HepG2 (cell line): ENCODE data around the gene DCST2. TPM values are rescaled to one million over a fixed set of nuclear protein-coding genes. Genes with fewer than 3 reads are reported as not detected.

Experiments
- CC2D1A ChIP-seq: sonication (generic); formaldehyde crosslinking; IDR thresholded peaks from 2 replicates; pipeline ENCODE4 v1.8.1; 2023; ENCODE audit warnings: mild to moderate bottlenecking, missing genetic modification reagents
- FOXK2 ChIP-seq: fragments of 450-650 bp; IDR thresholded peaks from 2 replicates; pipeline ENCODE4 v1.6.1; 2016
- KLF15 ChIP-seq: sonication (generic); formaldehyde crosslinking; IDR thresholded peaks from 2 replicates; pipeline ENCODE4 v1.8.1; 2023; ENCODE audit warnings: borderline replicate concordance, mild to moderate bottlenecking, inconsistent platforms, missing genetic modification reagents, mixed read lengths
- NKX3-1 ChIP-seq: sonication (generic); formaldehyde crosslinking; IDR thresholded peaks from 2 replicates; pipeline ENCODE4 v1.5.0; 2020; ENCODE audit warnings: missing genetic modification reagents
- RFXANK ChIP-seq: IDR thresholded peaks from 2 replicates; pipeline ENCODE4 v1.6.1; 2016
- SAP130 ChIP-seq: IDR thresholded peaks from 2 replicates; pipeline ENCODE4 v1.6.1; 2016; ENCODE audit warnings: low read depth
- TEAD2 ChIP-seq: sonication (generic); formaldehyde crosslinking; IDR thresholded peaks from 2 replicates; pipeline ENCODE4 v1.9.0; 2021; ENCODE audit warnings: missing genetic modification reagents
- ZBTB8A ChIP-seq: sonication (generic); formaldehyde crosslinking; IDR thresholded peaks from 2 replicates; pipeline ENCODE4 v1.4.0; 2020; ENCODE audit warnings: mild to moderate bottlenecking, low read depth, missing genetic modification reagents, borderline replicate concordance
- ZNF276 ChIP-seq: sonication (generic); formaldehyde crosslinking; IDR thresholded peaks from 2 replicates; pipeline ENCODE4 v1.4.0; 2020; ENCODE audit warnings: mild to moderate bottlenecking, low read depth, missing genetic modification reagents
- ZNF407 ChIP-seq: sonication (generic); formaldehyde crosslinking; IDR thresholded peaks from one replicate; pipeline ENCODE4 v1.5.1; 2020; ENCODE audit warnings: mild to moderate bottlenecking, missing genetic modification reagents; ENCODE audit errors: not compliant biosample characterization
- ZNF605 ChIP-seq: sonication (generic); formaldehyde crosslinking; IDR thresholded peaks from 2 replicates; pipeline ENCODE4 v1.8.0; 2022; ENCODE audit warnings: mild to moderate bottlenecking, missing genetic modification reagents
- ZNF780A ChIP-seq: sonication (generic); formaldehyde crosslinking; IDR thresholded peaks from 2 replicates; pipeline ENCODE4 v1.8.0; 2022; ENCODE audit warnings: mild to moderate bottlenecking, missing genetic modification reagents, moderate library complexity
- ZNF883 ChIP-seq: sonication (generic); formaldehyde crosslinking; IDR thresholded peaks from 2 replicates; pipeline ENCODE4 v1.5.1; 2020; ENCODE audit warnings: mild to moderate bottlenecking, missing genetic modification reagents; ENCODE audit errors: not compliant biosample characterization
- polyA plus RNA-seq, 8 experiments: library from polyadenylated mRNA; depleted of rRNA in 3 of 8; stranded (reverse) in 7 of 8; unstranded in 1 of 8; fragments of >200 nt; fragmentation: Illumina TruSeq in 4 of 8; extraction: Trizol in 4 of 8; gene quantifications; 2 replicates each; pipeline versions ENCODE4 v1.2.1 to v1.2.3, GENCODE V29; 2011 to 2016; ENCODE audit warnings: low read depth in 4 of 8, missing spikeins in 1 of 8, mixed read lengths in 1 of 8; ENCODE audit not compliant: insufficient read depth in 1 of 8
- total RNA-seq, 5 experiments: library from RNA; depleted of rRNA; stranded (reverse); fragments of >200 nt; fragmentation: Illumina TruSeq; extraction: Trizol; gene quantifications; 2 replicates each; pipeline ENCODE4 v1.2.3, GENCODE V29; 2016; ENCODE audit warnings: low read depth in 1 of 5
- TF ChIP-seq, protein P1 (sequence below): sonication (generic); formaldehyde crosslinking; IDR thresholded peaks from 2 replicates; pipeline ENCODE4 v1.8.0; 2022; ENCODE audit warnings: mild to moderate bottlenecking, missing genetic modification reagents; ENCODE audit not compliant: insufficient replicate concordance
- TF ChIP-seq, protein P2 (sequence below): sonication (generic); formaldehyde crosslinking; IDR thresholded peaks from 2 replicates; pipeline ENCODE4 v1.4.0; 2020; ENCODE audit warnings: missing genetic modification reagents, borderline replicate concordance

DCST2 gene
- total and polyA plus RNA-seq, 2 of the 13 experiments (the other 11 are each of a cell fraction or from before 2014, with no cell fraction given) = 0.74 TPM; not detected in 1

DNA sequence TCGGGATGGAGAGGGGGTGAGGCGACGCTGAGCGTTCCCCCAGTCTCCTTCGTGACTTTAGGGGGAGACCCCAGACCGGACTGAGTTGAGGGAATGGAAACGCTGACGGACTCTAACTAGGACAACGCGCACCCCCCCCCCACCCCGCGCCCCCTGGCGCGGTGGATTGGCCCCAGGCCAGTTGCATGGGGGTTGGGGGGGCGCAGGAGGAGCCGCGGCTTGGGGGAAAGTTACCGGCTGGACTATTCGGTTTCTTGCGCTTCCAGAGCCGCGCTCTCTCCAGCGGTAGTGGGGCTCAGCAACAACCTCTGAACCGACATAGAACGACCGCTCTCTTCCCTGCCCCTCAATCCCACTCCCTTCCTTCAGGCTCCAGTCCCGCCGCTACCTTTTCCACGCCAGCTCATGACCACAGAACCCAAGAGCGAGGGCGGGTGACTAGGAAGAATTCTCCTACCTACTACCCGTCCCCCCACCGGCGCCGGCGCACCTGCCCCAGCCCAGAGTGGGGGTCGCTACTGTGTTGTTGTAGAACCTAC is 30.3 kb downstream of the DCST2 start (continued):
- TF ChIP-seq, protein P1, sequence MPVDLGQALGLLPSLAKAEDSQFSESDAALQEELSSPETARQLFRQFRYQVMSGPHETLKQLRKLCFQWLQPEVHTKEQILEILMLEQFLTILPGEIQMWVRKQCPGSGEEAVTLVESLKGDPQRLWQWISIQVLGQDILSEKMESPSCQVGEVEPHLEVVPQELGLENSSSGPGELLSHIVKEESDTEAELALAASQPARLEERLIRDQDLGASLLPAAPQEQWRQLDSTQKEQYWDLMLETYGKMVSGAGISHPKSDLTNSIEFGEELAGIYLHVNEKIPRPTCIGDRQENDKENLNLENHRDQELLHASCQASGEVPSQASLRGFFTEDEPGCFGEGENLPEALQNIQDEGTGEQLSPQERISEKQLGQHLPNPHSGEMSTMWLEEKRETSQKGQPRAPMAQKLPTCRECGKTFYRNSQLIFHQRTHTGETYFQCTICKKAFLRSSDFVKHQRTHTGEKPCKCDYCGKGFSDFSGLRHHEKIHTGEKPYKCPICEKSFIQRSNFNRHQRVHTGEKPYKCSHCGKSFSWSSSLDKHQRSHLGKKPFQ = no peak
- TF ChIP-seq ZNF407 (CRISPR knock-in tag) = no peak
- TF ChIP-seq SAP130 (CRISPR knock-in tag) = peak; percentile 9; the same call in 1 of the 2 replicates
- no peak for TF ChIP-seq CC2D1A (CRISPR knock-in tag)
- TF ChIP-seq TEAD2 (CRISPR knock-in tag) = no peak
- TF ChIP-seq NKX3-1 = no peak
- no peak for TF ChIP-seq ZNF883 (CRISPR knock-in tag)
- no peak for TF ChIP-seq KLF15
- TF ChIP-seq, protein P2, sequence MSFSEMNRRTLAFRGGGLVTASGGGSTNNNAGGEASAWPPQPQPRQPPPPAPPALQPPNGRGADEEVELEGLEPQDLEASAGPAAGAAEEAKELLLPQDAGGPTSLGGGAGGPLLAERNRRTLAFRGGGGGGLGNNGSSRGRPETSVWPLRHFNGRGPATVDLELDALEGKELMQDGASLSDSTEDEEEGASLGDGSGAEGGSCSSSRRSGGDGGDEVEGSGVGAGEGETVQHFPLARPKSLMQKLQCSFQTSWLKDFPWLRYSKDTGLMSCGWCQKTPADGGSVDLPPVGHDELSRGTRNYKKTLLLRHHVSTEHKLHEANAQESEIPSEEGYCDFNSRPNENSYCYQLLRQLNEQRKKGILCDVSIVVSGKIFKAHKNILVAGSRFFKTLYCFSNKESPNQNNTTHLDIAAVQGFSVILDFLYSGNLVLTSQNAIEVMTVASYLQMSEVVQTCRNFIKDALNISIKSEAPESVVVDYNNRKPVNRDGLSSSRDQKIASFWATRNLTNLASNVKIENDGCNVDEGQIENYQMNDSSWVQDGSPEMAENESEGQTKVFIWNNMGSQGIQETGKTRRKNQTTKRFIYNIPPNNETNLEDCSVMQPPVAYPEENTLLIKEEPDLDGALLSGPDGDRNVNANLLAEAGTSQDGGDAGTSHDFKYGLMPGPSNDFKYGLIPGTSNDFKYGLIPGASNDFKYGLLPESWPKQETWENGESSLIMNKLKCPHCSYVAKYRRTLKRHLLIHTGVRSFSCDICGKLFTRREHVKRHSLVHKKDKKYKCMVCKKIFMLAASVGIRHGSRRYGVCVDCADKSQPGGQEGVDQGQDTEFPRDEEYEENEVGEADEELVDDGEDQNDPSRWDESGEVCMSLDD (CRISPR knock-in tag) = no peak
- TF ChIP-seq ZNF780A (CRISPR knock-in tag) = no peak
- no peak for TF ChIP-seq RFXANK (CRISPR knock-in tag)
- no peak for TF ChIP-seq FOXK2
- TF ChIP-seq ZNF605 (CRISPR knock-in tag) = no peak
- TF ChIP-seq ZNF276 (CRISPR knock-in tag) = no peak; the same call in 1 of the 2 replicates
- TF ChIP-seq ZBTB8A (CRISPR knock-in tag) = no peak
